Lung (tissue), 12 donors: Measurements from ENCODE around the gene AFG1L. TPM values are rescaled to one million over a fixed set of nuclear protein-coding genes. Genes with fewer than 3 reads are reported as not detected.
A peak's percentile ranks its signal among the peaks of the same experiment; 100 is the strongest.

Experiments used
- ATAC-seq: fragments of 200-7000 bp; cut with Tn5 transposase; one replicate; pipeline ENCODE4 v1.9.1; 2020; ENCODE audit warnings: moderate number of reproducible peaks; ENCODE audit not compliant: insufficient read depth, low FRiP score
- DNase-seq, 3 donors: peaks; one replicate each; pipeline ENCODE4 v3.0.0-alpha.2; 2013 to 2017
- H3K27ac ChIP-seq, 2 donors: one replicate each; pipeline ENCODE4 v1.5.1; 2013; ENCODE audit warnings: mild to moderate bottlenecking in 2 of 2, moderate library complexity in 2 of 2, control low read depth in 1 of 2, inconsistent platforms in 1 of 2, low read depth in 1 of 2, low read length in 1 of 2
- H3K27me3 ChIP-seq, 3 donors: one replicate each; pipeline ENCODE4 v1.5.1; 2013; ENCODE audit warnings: low read length in 2 of 3; ENCODE audit not compliant: control insufficient read depth in 3 of 3, insufficient read depth in 3 of 3
- H3K36me3 ChIP-seq, 4 donors: one replicate each; pipeline ENCODE4 v1.5.1; 2013; ENCODE audit warnings: low read length in 4 of 4, mild to moderate bottlenecking in 1 of 4, moderate library complexity in 1 of 4; ENCODE audit not compliant: control insufficient read depth in 4 of 4, insufficient read depth in 4 of 4
- H3K4me1 ChIP-seq, 5 donors: one replicate each; pipeline ENCODE4 v1.5.1; 2013; ENCODE audit warnings: low read length in 5 of 5, mild to moderate bottlenecking in 2 of 5, moderate library complexity in 1 of 5; ENCODE audit not compliant: control insufficient read depth in 5 of 5, insufficient read depth in 5 of 5
- H3K4me3 ChIP-seq: one replicate; pipeline ENCODE4 v1.5.1; 2013; ENCODE audit warnings: mild to moderate bottlenecking, control low read depth, moderate library complexity
- H3K9ac ChIP-seq, 2 donors: one replicate each; pipeline ENCODE4 v1.5.1; 2013; ENCODE audit warnings: low read length in 2 of 2, control low read depth in 1 of 2; ENCODE audit not compliant: insufficient read depth in 1 of 2
- H3K9me3 ChIP-seq, 4 donors: one replicate each; pipeline ENCODE4 v1.5.1; 2013; ENCODE audit warnings: low read length in 3 of 4, mild to moderate bottlenecking in 1 of 4, moderate library complexity in 1 of 4; ENCODE audit not compliant: control insufficient read depth in 4 of 4, insufficient read depth in 3 of 4
- CTCF ChIP-seq: IDR thresholded peaks from 2 replicates; pipeline ENCODE4 v1.5.1; 2012; ENCODE audit warnings: mild to moderate bottlenecking; ENCODE audit errors: control extremely low read depth, extremely low read depth
- WGBS, 2 donors: extraction: QIAGEN DNeasy Blood & Tissue Kit; methylation state at CpG; one replicate each; pipeline ENCODE4 v1.1.7; 2013; 5-methylcytosine and 5-hydroxymethylcytosine counted together
- polyA plus RNA-seq, 2 donors: library from polyadenylated mRNA; stranded (reverse); fragments of 200-250 nt; gene quantifications; one replicate each; pipeline ENCODE4 v1.2.1, GENCODE V29; 2013
- total RNA-seq, 2 donors: library from RNA; depleted of rRNA in 1 of 2; stranded (reverse); fragments of >200 nt in 1 of 2; gene quantifications; one replicate each; pipeline ENCODE4 v1.2.1, GENCODE V29; 2014 to 2021
- donor health status: control.
- donor health status: control.
- donor health status: Bipolar disorder and iron deficiency.
- donor health status: healthy.
- donor health status: DM: yes; HTN: yes; CAD: no.

The AFG1L gene
- total and polyA plus RNA-seq, 4 donors: 2.0 to 9.5 (median 5.5) TPM

GRCh38 chr6:108568101-108568500 lies 273.2 kb downstream of the AFG1L start:
- 87% methylated on average over 5 of the region's 5 CpGs for WGBS, 2 donors
- no peak for ATAC-seq
- H3K4me3 ChIP-seq: no peak overlapping the region

GRCh38 chr6:108568551-108569305 lies 273.9 kb downstream of the AFG1L start:
- DNase-seq (no peak), ATAC-seq (no peak)
- Histone ChIP-seq H3K9ac (no peak overlapping the region), H3K4me1 (peaks cover 6 to 38% (median 28%) of the 10 kb centered on the region in 5 donors), H3K4me3 (no peak overlapping the region), H3K36me3 (peaks cover 12 to 47% (median 35%) of the 10 kb centered on the region in 4 donors), H3K27me3 (no peaks in the 10 kb centered on the region), H3K9me3 (no peaks in the 10 kb centered on the region), H3K27ac (no peak overlapping the region)
- no peak for TF ChIP-seq CTCF
- 72 to 76% methylated on average over 3 of the region's 3 CpGs for WGBS, 2 donors

More at GRCh38 chr6:108568101-108568500, 273.2 kb downstream of the AFG1L start:
- no peak for DNase-seq
- no peaks in the 10 kb centered on the region for H3K27me3 ChIP-seq
- no peak for TF ChIP-seq CTCF
- H3K9me3 ChIP-seq: no peaks in the 10 kb centered on the region
- H3K27ac ChIP-seq: no peak overlapping the region
- H3K36me3 ChIP-seq: peaks cover 12 to 47% (median 37%) of the 10 kb centered on the region in 4 donors
- H3K9ac ChIP-seq: no peak overlapping the region
- H3K4me1 ChIP-seq: peaks cover 6 to 39% (median 28%) of the 10 kb centered on the region in 5 donors

- Histone ChIP-seq H3K27me3 (no peaks in the 10 kb centered on the region), H3K36me3 (peaks cover 12 to 43% (median 37%) of the 10 kb centered on the region in 4 donors), H3K4me1 (peaks cover 11 to 38% (median 23%) of the 10 kb centered on the region in 5 donors), H3K4me3 (no peak overlapping the region), H3K9me3 (no peaks in the 10 kb centered on the region), H3K9ac (no peak overlapping the region), H3K27ac (no peak overlapping the region)
- no peak for TF ChIP-seq CTCF
- 99 to 100% methylated on average over 1 of the region's 1 CpG for WGBS, 2 donors
- ATAC-seq: no peak
- DNase-seq: peak in 1 of 3 donors; percentile 14
Measured at GRCh38 chr6:108570517-108570916, 275.7 kb downstream of the AFG1L start.
